Body of pancreas (tissue), 4 donors: ENCODE data around the gene CHSY1. TPM values are rescaled to one million over a fixed set of nuclear protein-coding genes. Genes with fewer than 3 reads are reported as not detected.
"Not testable (repeated sequence)": the region's sequence is repeated elsewhere in the genome, so short reads cannot be mapped to it uniquely, and the experiment has no call there.

Source experiments
- ATAC-seq: fragments of 150-250 bp; one replicate; pipeline ENCODE4 v1.9.1; 2016
- DNase-seq, 4 donors: peaks; one replicate each; pipeline ENCODE4 v3.0.0-alpha.2; 2019
- H3K27ac ChIP-seq, 4 donors: fragments of 200-600 bp; sonication (generic); 1 replicate in 3 of 4; 2 replicates in 1 of 4; pipeline versions ENCODE4 v1.5.1 to v1.6.1; 2016 to 2019; ENCODE audit warnings: mild to moderate bottlenecking in 1 of 4, mixed read lengths in 1 of 4, moderate library complexity in 1 of 4
- H3K27me3 ChIP-seq, 2 donors: fragments of 200-600 bp; sonication (generic); one replicate each; pipeline ENCODE4 v1.6.0; 2016; ENCODE audit warnings: mild to moderate bottlenecking in 1 of 2
- H3K36me3 ChIP-seq, 2 donors: fragments of 200-600 bp; sonication (generic); replicated peaks in 1 of 2; 2 replicates each; pipeline ENCODE4 v1.5.1; 2016; ENCODE audit warnings: low read depth in 2 of 2; ENCODE audit not compliant: insufficient read depth in 1 of 2
- H3K4me1 ChIP-seq: fragments of 200-600 bp; sonication (generic); one replicate; pipeline ENCODE4 v1.6.0; 2016
- H3K4me3 ChIP-seq, 2 donors: fragments of 200-600 bp; sonication (generic); 1 replicate in 1 of 2; 2 replicates in 1 of 2; pipeline ENCODE4 v1.5.1; 2016 to 2019
- H3K9me3 ChIP-seq, 3 donors: fragments of 200-600 bp; sonication (generic); 1 replicate in 2 of 3; 2 replicates in 1 of 3; pipeline ENCODE4 v1.5.1; 2016
- POLR2A ChIP-seq, 3 donors: fragments of 450-650 bp; IDR thresholded peaks; one replicate each; pipeline ENCODE4 v1.6.1; 2016; ENCODE audit warnings: antibody characterized with exemption in 3 of 3, mild to moderate bottlenecking in 2 of 3
- WGBS, 2 donors: methylation state at CpG; one replicate each; pipeline ENCODE4 v1.1.5; 2017; 5-methylcytosine and 5-hydroxymethylcytosine counted together
- intact Hi-C: fragments of 100-400 bp; cut with DNase I; formaldehyde crosslinking; loops from one replicate; pipeline ENCODE4 v1.15.1; 2023
- total RNA-seq, 2 donors: library from RNA; depleted of rRNA; stranded (reverse); fragments of >200 nt; gene quantifications; one replicate each; pipeline ENCODE4 v1.1.0, GENCODE V29; 2016
- TF ChIP-seq, protein P1 (sequence below), 7 experiments: fragments of 450-650 bp in 4 of 7; fragments of 200-600 bp in 3 of 7; sonication (generic) in 3 of 7; IDR thresholded peaks; one replicate each; pipeline ENCODE4 v1.5.1; 2016 to 2019; ENCODE audit warnings: antibody characterized with exemption in 7 of 7

The CHSY1 gene
- total RNA-seq, 2 donors from 2014 or later: 7.8 to 12.2 TPM

DNA sequence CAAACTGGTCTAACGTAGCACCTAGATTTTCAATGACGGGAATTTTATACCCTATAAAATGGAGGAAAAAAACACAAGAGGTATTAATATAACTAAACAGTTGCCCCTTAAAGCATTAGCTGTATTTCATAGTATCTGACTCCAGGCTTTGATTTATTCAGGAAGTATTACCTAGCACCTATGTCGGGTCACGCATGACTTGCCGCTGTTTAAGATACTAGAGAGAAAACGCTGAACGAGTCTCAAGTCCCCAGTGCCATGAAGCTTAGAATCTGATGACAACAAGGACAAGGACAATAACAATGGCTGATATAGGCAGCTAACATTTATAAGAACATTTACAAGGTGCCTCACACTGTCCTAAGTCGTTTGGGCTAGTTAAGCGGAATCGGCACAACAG, 41.3 kb upstream of the CHSY1 start:
- H3K9me3 ChIP-seq: no peaks in the 10 kb centered on the region
- intact Hi-C loops: no loop called here
- 36 to 53% methylated on average over 10 of the region's 10 CpGs for WGBS, 2 donors
- TF ChIP-seq POLR2A (IDR thresholded peaks at IDR 0.05): no peak
- TF ChIP-seq, protein P1, sequence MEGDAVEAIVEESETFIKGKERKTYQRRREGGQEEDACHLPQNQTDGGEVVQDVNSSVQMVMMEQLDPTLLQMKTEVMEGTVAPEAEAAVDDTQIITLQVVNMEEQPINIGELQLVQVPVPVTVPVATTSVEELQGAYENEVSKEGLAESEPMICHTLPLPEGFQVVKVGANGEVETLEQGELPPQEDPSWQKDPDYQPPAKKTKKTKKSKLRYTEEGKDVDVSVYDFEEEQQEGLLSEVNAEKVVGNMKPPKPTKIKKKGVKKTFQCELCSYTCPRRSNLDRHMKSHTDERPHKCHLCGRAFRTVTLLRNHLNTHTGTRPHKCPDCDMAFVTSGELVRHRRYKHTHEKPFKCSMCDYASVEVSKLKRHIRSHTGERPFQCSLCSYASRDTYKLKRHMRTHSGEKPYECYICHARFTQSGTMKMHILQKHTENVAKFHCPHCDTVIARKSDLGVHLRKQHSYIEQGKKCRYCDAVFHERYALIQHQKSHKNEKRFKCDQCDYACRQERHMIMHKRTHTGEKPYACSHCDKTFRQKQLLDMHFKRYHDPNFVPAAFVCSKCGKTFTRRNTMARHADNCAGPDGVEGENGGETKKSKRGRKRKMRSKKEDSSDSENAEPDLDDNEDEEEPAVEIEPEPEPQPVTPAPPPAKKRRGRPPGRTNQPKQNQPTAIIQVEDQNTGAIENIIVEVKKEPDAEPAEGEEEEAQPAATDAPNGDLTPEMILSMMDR (IDR thresholded peaks at IDR 0.05): no peak
- no peaks in the 10 kb centered on the region for H3K36me3 ChIP-seq
- peak overlapping the region in 2 of 4 donors; percentile 24 to 96 for H3K27ac ChIP-seq
- H3K27me3 ChIP-seq: no peaks in the 10 kb centered on the region
- DNase-seq (no peak), ATAC-seq (no peak)
- H3K4me1 ChIP-seq: peaks cover 33% of the 10 kb centered on the region
- H3K4me3 ChIP-seq: no peak overlapping the region

DNA sequence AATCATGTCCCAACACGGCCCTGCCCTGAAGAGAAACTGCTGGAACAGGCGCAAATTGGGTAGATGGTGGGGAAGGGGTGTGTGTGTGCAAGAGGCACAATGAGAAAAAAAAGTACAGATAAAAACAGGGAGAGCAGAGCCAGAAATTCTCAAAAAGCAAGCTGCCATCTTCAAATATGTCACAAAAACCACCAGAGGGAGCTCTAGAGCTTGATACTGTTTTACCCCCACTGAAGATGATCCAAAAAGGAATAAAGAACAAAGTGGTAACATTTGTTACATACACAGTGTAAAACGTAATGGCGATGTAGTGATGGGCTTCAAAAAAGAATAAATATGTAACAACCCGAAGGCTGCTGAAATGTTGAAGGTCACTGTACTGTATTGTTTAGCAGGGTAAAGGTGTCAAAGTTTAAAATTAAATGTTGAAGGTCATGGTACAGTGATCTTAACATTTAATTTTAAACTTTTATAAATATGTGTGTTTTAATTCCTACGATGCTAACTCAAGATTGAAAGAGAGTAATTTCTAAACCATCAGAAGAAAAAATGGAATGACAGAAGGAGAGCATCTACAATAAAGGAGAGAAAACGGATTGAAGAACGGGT, 37.2 kb upstream of the CHSY1 start:
- H3K4me3 ChIP-seq: no peak overlapping the region
- intact Hi-C loops: no loop called here
- TF ChIP-seq, protein P1 (IDR thresholded peaks at IDR 0.05): peak; percentile 39 to 62 (median 55)
- TF ChIP-seq POLR2A (IDR thresholded peaks at IDR 0.05): no peak
- peaks cover 24% of the 10 kb centered on the region for H3K4me1 ChIP-seq
- peaks cover 8 to 18% of the 10 kb centered on the region in 2 donors for H3K36me3 ChIP-seq
- no peaks in the 10 kb centered on the region for H3K9me3 ChIP-seq
- ATAC-seq (no peak), DNase-seq (no peak)
- WGBS, 2 donors: 50 to 56% methylated on average over 8 of the region's 8 CpGs
- no peaks in the 10 kb centered on the region for H3K27me3 ChIP-seq
- H3K27ac ChIP-seq: peak overlapping the region in 1 of 4 donors; percentile 17

DNA sequence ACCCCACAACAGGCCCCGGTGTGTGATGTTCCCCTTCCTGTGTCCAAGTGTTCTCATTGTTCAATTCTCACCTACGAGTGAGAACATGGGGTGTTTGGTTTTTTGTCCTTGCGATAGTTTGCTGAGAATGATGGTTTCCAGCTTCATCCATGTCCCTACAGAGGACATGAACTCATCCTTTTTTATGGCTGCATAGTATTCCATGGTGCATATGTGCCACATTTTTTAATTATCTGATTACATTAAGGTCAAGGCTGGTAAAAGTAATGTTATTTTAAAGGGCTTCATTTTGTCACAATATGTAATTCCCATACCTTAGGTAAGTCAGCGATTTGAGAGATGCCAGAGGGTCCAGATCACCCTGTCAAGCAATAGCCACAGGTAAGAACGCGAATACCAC, 35.5 kb upstream of the CHSY1 start:
- intact Hi-C loops, H3K4me3 ChIP-seq, H3K27me3 ChIP-seq, H3K27ac ChIP-seq, DNase-seq, H3K4me1 ChIP-seq, H3K9me3 ChIP-seq, ATAC-seq: not testable (repeated sequence)
- 97% methylated on average over 6 of the region's 6 CpGs for WGBS, 2 donors
- peaks cover 8 to 25% of the 10 kb centered on the region in 2 donors for H3K36me3 ChIP-seq

DNA sequence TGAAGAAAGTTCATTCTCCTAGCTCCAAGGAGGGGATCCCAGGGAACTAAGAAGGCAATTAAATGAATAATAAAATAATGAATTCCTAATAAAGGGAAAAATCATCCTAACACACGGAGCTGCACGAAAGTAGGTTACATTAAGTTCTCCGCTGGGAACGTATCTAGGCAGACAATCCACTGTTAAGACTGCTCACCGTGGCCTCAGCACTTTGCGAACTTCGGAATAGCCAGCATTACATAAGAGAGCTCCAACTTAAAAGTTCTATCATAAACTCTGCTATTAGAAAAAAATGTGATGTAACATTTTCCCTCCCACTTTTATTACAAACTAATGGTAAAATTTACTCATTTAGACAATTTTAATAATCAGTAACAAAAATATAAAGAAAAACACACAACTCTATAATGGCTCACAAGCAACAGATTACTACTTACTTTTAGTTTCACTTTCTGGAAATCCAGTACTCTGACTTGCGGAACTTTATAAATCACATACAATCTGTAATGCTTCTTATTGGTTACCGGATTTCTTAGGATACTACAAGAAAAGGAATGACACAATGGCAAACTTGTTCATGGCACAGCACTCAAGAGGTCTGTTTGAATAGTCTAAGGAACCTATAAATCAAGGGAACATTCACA, 34.7 kb upstream of the CHSY1 start:
- DNase-seq (no peak), ATAC-seq (no peak)
- intact Hi-C loops: no loop called here
- no peaks in the 10 kb centered on the region for H3K9me3 ChIP-seq
- no peaks in the 10 kb centered on the region for H3K27me3 ChIP-seq
- peaks cover 2% of the 10 kb centered on the region for H3K4me1 ChIP-seq
- WGBS, 2 donors: 88 to 92% methylated on average over 9 of the region's 9 CpGs
- peaks cover 8 to 31% of the 10 kb centered on the region in 2 donors for H3K36me3 ChIP-seq
- no peak overlapping the region for H3K27ac ChIP-seq
- H3K4me3 ChIP-seq: no peak overlapping the region
- TF ChIP-seq, protein P1 (IDR thresholded peaks at IDR 0.05): no peak
- TF ChIP-seq POLR2A (IDR thresholded peaks at IDR 0.05): no peak

DNA sequence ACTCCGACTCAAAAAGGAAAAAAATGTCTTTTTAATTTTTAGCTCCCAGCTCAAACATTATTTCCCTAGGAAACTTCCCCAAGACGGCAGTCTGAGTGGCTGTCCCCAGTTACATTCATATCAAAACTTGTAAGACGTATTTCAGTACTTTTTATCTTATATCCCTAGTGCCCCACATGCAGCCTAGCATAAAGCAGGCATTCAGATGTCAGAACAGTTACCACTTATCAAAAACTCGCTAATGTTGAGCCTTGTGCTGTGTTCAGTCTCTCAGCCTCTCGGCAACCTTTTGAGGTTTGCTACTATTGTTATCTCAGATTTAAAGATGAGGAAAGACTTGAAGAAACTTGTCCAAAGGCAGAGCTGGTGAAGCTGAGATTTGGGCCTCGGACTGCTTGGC, 32.1 kb upstream of the CHSY1 start:
- 83 to 92% methylated on average over 6 of the region's 6 CpGs for WGBS, 2 donors
- no peak overlapping the region for H3K4me3 ChIP-seq
- H3K36me3 ChIP-seq: peaks cover 12 to 38% of the 10 kb centered on the region in 2 donors

More for the DNA sequence above, 32.1 kb upstream of the CHSY1 start:
- intact Hi-C loops: no loop called here
- DNase-seq: no peak
- Histone ChIP-seq H3K27me3 (no peaks in the 10 kb centered on the region), H3K27ac (no peak overlapping the region), H3K9me3 (no peaks in the 10 kb centered on the region), H3K4me1 (no peaks in the 10 kb centered on the region)
- TF ChIP-seq, protein P1 (IDR thresholded peaks at IDR 0.05): no peak
- TF ChIP-seq POLR2A (IDR thresholded peaks at IDR 0.05): no peak
- ATAC-seq: no peak
